Calu3 (cell line): ENCODE data around the gene SLC6A2. TPM values are rescaled to one million over a fixed set of nuclear protein-coding genes. Genes with fewer than 3 reads are reported as not detected.

ENCODE experiments used
- BruUV-seq: library from RNA; stranded (reverse); fragments of 400-500 nt; replicated peaks from 2 replicates; lab custom pipeline; 2021; lab: Mats Ljungman, UMichigan
- CTCF ChIA-PET: fragments of 300-600 bp; sonication (Branson Sonifier 250); formaldehyde crosslinking; loops from one replicate; lab custom pipeline; 2022; ENCODE audit warnings: antibody characterized with exemption; lab: Charles Lee
- DNase-seq: peaks from one replicate; pipeline ENCODE4 v3.0.0; 2022
- H3K27ac Mint-ChIP-seq: one replicate; pipeline ENCODE4 v1.8.0; 2022; ENCODE audit warnings: mixed read lengths; ENCODE audit not compliant: unreplicated experiment
- H3K27me3 Mint-ChIP-seq: one replicate; pipeline ENCODE4 v1.8.0; 2022; ENCODE audit warnings: mixed read lengths; ENCODE audit not compliant: unreplicated experiment
- H3K36me3 Mint-ChIP-seq: one replicate; pipeline ENCODE4 v1.8.0; 2022; ENCODE audit warnings: mild to moderate bottlenecking, moderate library complexity, mixed read lengths; ENCODE audit not compliant: insufficient read depth, unreplicated experiment
- H3K4me1 Mint-ChIP-seq: one replicate; pipeline ENCODE4 v1.8.0; 2022; ENCODE audit warnings: mild to moderate bottlenecking, low read depth, mixed read lengths; ENCODE audit not compliant: unreplicated experiment
- H3K4me3 Mint-ChIP-seq: one replicate; pipeline ENCODE4 v1.8.0; 2022; ENCODE audit warnings: mild to moderate bottlenecking, low read depth, moderate library complexity, mixed read lengths; ENCODE audit not compliant: unreplicated experiment
- H3K9me3 Mint-ChIP-seq: one replicate; pipeline ENCODE4 v1.8.0; 2022; ENCODE audit warnings: low read depth, mixed read lengths; ENCODE audit not compliant: unreplicated experiment
- intact Hi-C: fragments of 100-400 bp; cut with micrococcal nuclease; formaldehyde crosslinking; loops from one replicate; pipeline ENCODE4 v1.10.0; 2022; ENCODE audit not compliant: unreplicated experiment
- total RNA-seq: library from RNA; stranded (reverse); gene quantifications from 2 replicates; pipeline ENCODE4 v1.2.3, GENCODE V29; 2022
- TF ChIP-seq, protein P1 (sequence below): fragments of 200-600 bp; IDR thresholded peaks from one replicate; pipeline ENCODE4 v1.8.0; 2022; ENCODE audit warnings: antibody characterized with exemption; ENCODE audit not compliant: unreplicated experiment

Gene SLC6A2
- total RNA-seq, 1 experiment from 2014 or later: not detected

DNA sequence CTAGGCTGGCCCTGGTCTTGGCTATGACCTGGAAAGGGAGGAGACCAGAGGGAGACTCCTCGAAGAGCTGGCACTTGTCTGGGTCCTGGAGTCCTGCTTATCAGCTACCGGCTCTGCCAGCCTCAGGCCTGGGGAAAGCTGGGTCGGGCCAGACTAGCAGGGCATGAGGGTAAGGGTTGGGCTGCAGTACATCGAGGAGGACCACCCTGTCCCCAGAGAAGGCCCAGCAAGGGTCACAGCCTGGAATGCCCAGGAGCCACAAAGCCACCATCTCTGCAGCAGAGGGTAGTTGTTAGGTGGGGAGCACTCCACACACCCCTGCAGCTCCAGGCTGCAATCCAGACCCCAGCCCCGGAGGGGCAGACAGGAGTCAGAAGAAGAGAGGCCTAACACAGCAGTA lies 54.0 kb downstream of the SLC6A2 start:
- intact Hi-C loops: no loop called here
- CTCF ChIA-PET: interaction anchor here (1.5 kb wide), 1 partner anchor 132 kb away, joined by 3 read pairs; no protein-coding TSS in a partner anchor
- DNase-seq: no peak
- Mint-ChIP-seq H3K27ac (no peak overlapping the region), H3K27me3 (peaks cover 96% of the 10 kb centered on the region), H3K9me3 (no peaks in the 10 kb centered on the region), H3K4me1 (no peaks in the 10 kb centered on the region), H3K36me3 (no peaks in the 10 kb centered on the region), H3K4me3 (no peak overlapping the region)
- BruUV-seq: no TSS peak
- TF ChIP-seq, protein P1, sequence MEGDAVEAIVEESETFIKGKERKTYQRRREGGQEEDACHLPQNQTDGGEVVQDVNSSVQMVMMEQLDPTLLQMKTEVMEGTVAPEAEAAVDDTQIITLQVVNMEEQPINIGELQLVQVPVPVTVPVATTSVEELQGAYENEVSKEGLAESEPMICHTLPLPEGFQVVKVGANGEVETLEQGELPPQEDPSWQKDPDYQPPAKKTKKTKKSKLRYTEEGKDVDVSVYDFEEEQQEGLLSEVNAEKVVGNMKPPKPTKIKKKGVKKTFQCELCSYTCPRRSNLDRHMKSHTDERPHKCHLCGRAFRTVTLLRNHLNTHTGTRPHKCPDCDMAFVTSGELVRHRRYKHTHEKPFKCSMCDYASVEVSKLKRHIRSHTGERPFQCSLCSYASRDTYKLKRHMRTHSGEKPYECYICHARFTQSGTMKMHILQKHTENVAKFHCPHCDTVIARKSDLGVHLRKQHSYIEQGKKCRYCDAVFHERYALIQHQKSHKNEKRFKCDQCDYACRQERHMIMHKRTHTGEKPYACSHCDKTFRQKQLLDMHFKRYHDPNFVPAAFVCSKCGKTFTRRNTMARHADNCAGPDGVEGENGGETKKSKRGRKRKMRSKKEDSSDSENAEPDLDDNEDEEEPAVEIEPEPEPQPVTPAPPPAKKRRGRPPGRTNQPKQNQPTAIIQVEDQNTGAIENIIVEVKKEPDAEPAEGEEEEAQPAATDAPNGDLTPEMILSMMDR: no peak

DNA sequence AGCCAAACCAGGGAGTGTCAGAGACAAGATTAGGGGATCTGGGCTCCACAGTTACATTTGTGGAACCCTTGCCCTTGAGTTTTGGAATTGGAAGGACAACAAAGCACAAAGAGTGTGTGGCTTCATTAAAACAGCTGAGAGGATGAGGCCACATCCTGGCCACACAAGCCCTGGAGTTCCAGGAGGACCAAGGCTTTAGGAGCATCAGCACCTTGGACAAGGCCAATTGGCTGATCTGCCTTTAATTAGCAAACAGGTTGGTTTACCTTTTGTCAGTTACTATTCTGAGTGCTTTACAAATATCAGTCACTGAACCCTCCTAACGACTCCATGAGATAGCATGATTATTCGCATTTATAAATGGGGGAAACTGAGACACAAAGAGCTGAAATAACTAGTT lies 54.7 kb downstream of the SLC6A2 start:
- DNase-seq: peak; percentile 11
- CTCF ChIA-PET: no interaction called here
- Mint-ChIP-seq H3K9me3 (no peaks in the 10 kb centered on the region), H3K4me1 (no peaks in the 10 kb centered on the region), H3K36me3 (no peaks in the 10 kb centered on the region), H3K4me3 (no peak overlapping the region), H3K27ac (no peak overlapping the region), H3K27me3 (peaks cover 89% of the 10 kb centered on the region)
- intact Hi-C loops: no loop called here
- TF ChIP-seq, protein P1: no peak
- no TSS peak for BruUV-seq

DNA sequence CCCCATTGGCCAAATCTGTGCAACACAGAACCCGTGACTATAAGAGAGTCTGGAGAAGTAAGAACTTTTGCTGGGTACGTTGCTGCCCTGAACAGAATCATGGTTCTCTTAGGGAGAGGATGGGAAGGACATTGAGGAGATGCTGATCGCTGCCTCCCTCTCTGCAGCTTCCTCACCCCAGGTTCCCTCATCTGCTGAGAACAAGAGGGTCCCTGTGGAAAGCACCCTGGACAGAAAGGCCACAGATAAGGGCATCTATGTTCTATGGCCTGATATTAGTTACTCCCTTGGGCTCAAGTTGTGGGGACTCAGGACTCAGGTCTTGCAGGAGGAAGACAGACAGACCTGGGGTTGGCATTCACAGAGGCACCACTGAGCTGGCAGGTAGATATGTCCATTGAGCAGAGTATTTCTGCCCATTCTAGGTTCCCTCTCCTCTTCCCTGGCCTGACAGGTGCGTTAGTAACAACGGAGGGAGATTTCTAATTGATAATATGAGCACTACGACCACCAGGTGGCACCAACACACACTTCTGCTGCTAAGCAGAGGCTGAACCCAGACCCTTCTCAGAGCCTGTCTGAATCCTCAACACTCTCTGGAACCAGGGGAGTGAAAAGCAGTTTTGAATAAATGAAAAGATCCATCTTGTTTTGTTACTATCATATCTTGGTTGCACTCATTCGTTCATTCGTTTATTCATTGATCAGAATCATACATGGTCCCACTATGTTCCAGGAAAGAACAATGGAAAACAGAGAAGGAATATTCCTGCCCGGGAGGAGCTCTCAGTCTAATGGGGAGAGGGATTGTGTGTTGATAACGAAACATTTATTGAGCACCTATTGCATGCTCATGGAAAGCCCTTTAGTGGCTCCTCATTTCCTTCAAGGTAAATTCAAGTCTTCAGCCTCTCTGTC lies 56.4 kb downstream of the SLC6A2 start:
- BruUV-seq: no TSS peak
- H3K9me3 Mint-ChIP-seq: no peaks in the 10 kb centered on the region
- peak; percentile 77 for DNase-seq
- H3K27me3 Mint-ChIP-seq: peaks cover 85% of the 10 kb centered on the region
- H3K4me3 Mint-ChIP-seq: no peak overlapping the region
- CTCF ChIA-PET: interaction anchor here (0.6 kb wide), 1 partner anchor 30 kb away, joined by 4 read pairs; no protein-coding TSS in a partner anchor
- no peaks in the 10 kb centered on the region for H3K36me3 Mint-ChIP-seq
- H3K27ac Mint-ChIP-seq: no peak overlapping the region
- intact Hi-C loops: loop anchor here (1.0 kb wide), 2 partner anchors 131 to 606 kb away; no protein-coding TSS in a partner anchor
- no peaks in the 10 kb centered on the region for H3K4me1 Mint-ChIP-seq
- TF ChIP-seq, protein P1: peak; percentile 69

GRCh38 chr16:55713103-55713502 lies 57.3 kb downstream of the SLC6A2 start:
- no peak overlapping the region for H3K27ac Mint-ChIP-seq
- no peak for DNase-seq
- intact Hi-C loops: no loop called here
- CTCF ChIA-PET: no interaction called here
- H3K36me3 Mint-ChIP-seq: no peaks in the 10 kb centered on the region
- H3K27me3 Mint-ChIP-seq: peaks cover 85% of the 10 kb centered on the region
- no peaks in the 10 kb centered on the region for H3K9me3 Mint-ChIP-seq
- TF ChIP-seq, protein P1: no peak
- no TSS peak for BruUV-seq
- H3K4me3 Mint-ChIP-seq: no peak overlapping the region
- H3K4me1 Mint-ChIP-seq: no peaks in the 10 kb centered on the region
